Astrocyte of the cerebellum (primary cell): ENCODE measurements around the gene SECISBP2.

ENCODE experiments used
- DNase-seq: peaks from one replicate; pipeline ENCODE4 v3.0.0-alpha.2; 2011; ENCODE audit warnings: low read depth
- H3K4me3 ChIP-seq: 2 replicates; pipeline ENCODE4 v1.5.1; 2011; ENCODE audit warnings: mild to moderate bottlenecking, low read depth, low read length, moderate library complexity
- CTCF ChIP-seq: IDR thresholded peaks from 2 replicates; pipeline ENCODE4 v1.5.1; 2012; ENCODE audit warnings: low read length, low read depth, moderate library complexity, mild to moderate bottlenecking; ENCODE audit errors: missing control alignments
- in situ Hi-C: cut with HindIII; loops from 2 replicates; pipeline ENCODE4 v1.10.0; 2017; ENCODE audit warnings: low sequenced_read_pairs

Gene SECISBP2

GRCh38 chr9:89351584-89352300 lies 33.4 kb downstream of the SECISBP2 start:
- no peak for TF ChIP-seq CTCF
- in situ Hi-C loops = no loop called here
- no peak overlapping the region for H3K4me3 ChIP-seq
- no peak for DNase-seq

GRCh38 chr9:89352451-89352850 lies 34.2 kb downstream of the SECISBP2 start:
- in situ Hi-C loops = no loop called here
- no peak for TF ChIP-seq CTCF
- no peak overlapping the region for H3K4me3 ChIP-seq
- DNase-seq = no peak

- in situ Hi-C loops = no loop called here
Measured at GRCh38 chr9:89352874-89353649, 34.8 kb downstream of the SECISBP2 start.

GRCh38 chr9:89353989-89354388 lies 35.7 kb downstream of the SECISBP2 start:
- H3K4me3 ChIP-seq = no peak overlapping the region
- no peak for TF ChIP-seq CTCF
- in situ Hi-C loops = no loop called here
- no peak for DNase-seq

More at GRCh38 chr9:89352874-89353649, 34.8 kb downstream of the SECISBP2 start:
- no peak overlapping the region for H3K4me3 ChIP-seq
- no peak for DNase-seq
- TF ChIP-seq CTCF = no peak

- DNase-seq = no peak
- TF ChIP-seq CTCF = no peak
- in situ Hi-C loops = no loop called here
- H3K4me3 ChIP-seq = no peak overlapping the region
Measured at GRCh38 chr9:89354471-89354870, 36.2 kb downstream of the SECISBP2 start.

GRCh38 chr9:89356782-89357181 lies 38.5 kb downstream of the SECISBP2 start:
- TF ChIP-seq CTCF = no peak
- in situ Hi-C loops = no loop called here
- no peak for DNase-seq
- no peak overlapping the region for H3K4me3 ChIP-seq
